A549 treated with AZD9567 at 1 μM for 4 hours (cell line): ENCODE measurements around the gene USP17L13. TPM values are rescaled to one million over a fixed set of nuclear protein-coding genes. Genes with fewer than 3 reads are reported as not detected.

Experiments used
- total RNA-seq: library from RNA; stranded (reverse); fragments of 200-300 nt; extraction: Qiagen RNA extraction; gene quantifications from 5 replicates; pipeline ENCODE4 v1.2.3, GENCODE V29; 2022; ENCODE audit not compliant: insufficient read depth

USP17L13 gene, protein sequence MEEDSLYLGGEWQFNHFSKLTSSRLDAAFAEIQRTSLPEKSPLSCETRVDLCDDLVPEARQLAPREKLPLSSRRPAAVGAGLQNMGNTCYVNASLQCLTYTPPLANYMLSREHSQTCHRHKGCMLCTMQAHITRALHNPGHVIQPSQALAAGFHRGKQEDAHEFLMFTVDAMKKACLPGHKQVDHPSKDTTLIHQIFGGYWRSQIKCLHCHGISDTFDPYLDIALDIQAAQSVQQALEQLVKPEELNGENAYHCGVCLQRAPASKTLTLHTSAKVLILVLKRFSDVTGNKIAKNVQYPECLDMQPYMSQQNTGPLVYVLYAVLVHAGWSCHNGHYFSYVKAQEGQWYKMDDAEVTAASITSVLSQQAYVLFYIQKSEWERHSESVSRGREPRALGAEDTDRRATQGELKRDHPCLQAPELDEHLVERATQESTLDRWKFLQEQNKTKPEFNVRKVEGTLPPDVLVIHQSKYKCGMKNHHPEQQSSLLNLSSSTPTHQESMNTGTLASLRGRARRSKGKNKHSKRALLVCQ
- not detected in 5 replicates for total RNA-seq

DNA sequence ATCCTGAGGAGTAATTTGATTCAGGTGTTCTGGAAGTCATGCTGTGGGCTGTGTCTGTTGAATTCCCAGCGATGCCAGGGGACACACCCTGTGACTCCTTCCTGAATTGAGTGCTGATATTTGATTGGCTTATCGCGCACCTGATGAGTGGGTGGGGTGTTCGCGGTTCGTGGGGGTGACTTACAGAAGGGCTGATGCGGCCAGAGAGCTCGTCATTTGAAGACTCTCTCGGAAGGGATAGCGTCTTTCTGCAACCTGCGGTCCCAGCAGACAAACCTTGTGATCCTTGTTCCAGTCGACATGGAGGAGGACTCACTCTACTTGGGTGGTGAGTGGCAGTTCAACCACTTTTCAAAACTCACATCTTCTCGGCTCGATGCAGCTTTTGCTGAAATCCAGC is at the start of gene USP17L13:
TSS of gene USP17L13 (plus strand) at position 301 of the 400 bp plus-strand sequence. CDS start at position 301, 0 bp downstream.

GRCh38 chr4:9210357-9210756 is 14.3 kb upstream of the USP17L13 start, which contains the start of gene USP17L10:
Gene USP17L10, plus strand, starts transcription at chr4:9210657. Its CDS starts 0 bp downstream, at chr4:9210657.

DNA sequence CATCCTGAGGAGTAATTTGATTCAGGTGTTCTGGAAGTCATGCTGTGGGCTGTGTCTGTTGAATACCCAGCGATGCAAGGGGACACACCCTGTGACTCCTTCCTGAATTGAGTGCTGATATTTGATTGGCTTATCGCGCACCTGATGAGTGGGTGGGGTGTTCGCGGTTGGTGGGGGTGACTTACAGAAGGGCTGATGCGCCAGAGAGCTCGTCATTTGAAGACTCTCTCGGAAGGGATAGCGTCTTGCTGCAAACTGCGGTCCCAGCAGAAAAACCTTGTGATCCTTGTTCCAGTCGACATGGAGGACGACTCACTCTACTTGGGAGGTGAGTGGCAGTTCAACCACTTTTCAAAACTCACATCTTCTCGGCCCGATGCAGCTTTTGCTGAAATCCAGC is 9.6 kb upstream of the USP17L13 start, which contains the start of gene USP17L11:
TSS of gene USP17L11 (plus strand) at position 301 of the 400 bp plus-strand sequence. CDS start at position 301, 0 bp downstream.

GRCh38 chr4:9219852-9220251 is 4.8 kb upstream of the USP17L13 start, which contains the start of gene USP17L12:
Gene USP17L12, plus strand, starts transcription at chr4:9220152. Its CDS starts 0 bp downstream, at chr4:9220152.

DNA sequence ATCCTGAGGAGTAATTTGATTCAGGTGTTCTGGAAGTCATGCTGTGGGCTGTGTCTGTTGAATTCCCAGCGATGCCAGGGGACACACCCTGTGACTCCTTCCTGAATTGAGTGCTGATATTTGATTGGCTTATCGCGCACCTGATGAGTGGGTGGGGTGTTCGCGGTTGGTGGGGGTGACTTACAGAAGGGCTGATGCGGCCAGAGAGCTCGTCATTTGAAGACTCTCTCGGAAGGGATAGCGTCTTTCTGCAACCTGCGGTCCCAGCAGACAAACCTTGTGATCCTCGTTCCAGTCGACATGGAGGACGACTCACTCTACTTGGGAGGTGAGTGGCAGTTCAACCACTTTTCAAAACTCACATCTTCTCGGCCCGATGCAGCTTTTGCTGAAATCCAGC is 9.4 kb downstream of the USP17L13 start, which contains the start of gene USP17L15:
TSS of gene USP17L15 (plus strand) at position 301 of the 400 bp plus-strand sequence. CDS start at position 301, 0 bp downstream.

GRCh38 chr4:9243579-9243978 is 18.9 kb downstream of the USP17L13 start, which contains the start of gene USP17L17:
Gene USP17L17, plus strand, starts transcription at chr4:9243879. Its CDS starts 0 bp downstream, at chr4:9243879.

DNA sequence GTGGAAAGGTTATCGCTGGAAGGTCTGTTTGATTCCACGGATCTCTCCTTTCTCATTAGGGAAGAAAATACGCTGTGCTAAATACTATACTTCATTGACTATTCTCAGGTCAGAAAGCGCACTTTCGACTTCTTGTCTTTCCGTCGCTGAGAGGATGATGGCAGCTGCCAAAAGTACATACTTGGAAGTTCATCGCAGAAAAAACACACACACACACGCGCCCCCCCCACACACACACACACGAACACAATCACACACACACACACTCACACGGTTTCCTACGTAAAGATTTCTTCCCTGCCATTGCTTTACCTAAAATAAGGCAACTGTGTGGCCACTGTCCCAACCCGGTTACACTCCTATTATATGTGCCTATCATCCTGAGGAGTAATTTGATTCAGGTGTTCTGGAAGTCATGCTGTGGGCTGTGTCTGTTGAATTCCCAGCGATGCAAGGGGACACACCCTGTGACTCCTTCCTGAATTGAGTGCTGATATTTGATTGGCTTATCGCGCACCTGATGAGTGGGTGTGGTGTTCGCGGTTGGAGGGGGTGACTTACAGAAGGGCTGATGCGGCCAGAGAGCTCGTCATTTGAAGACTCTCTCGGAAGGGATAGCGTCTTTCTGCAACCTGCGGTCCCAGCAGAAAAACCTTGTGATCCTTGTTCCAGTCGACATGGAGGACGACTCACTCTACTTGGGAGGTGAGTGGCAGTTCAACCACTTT is 23.4 kb downstream of the USP17L13 start, which contains the start of gene USP17L18:
TSS of gene USP17L18 (plus strand) at position 678 of the 728 bp plus-strand sequence. CDS start at position 678, 0 bp downstream.

GRCh38 chr4:9253078-9253477 is 28.4 kb downstream of the USP17L13 start, which contains the start of gene USP17L19:
Gene USP17L19, plus strand, starts transcription at chr4:9253378. Its CDS starts 0 bp downstream, at chr4:9253378.

GRCh38 chr4:9257824-9258223 is 33.1 kb downstream of the USP17L13 start, which contains the start of gene USP17L20:
Gene USP17L20, plus strand, starts transcription at chr4:9258124. Its CDS starts 0 bp downstream, at chr4:9258124.

DNA sequence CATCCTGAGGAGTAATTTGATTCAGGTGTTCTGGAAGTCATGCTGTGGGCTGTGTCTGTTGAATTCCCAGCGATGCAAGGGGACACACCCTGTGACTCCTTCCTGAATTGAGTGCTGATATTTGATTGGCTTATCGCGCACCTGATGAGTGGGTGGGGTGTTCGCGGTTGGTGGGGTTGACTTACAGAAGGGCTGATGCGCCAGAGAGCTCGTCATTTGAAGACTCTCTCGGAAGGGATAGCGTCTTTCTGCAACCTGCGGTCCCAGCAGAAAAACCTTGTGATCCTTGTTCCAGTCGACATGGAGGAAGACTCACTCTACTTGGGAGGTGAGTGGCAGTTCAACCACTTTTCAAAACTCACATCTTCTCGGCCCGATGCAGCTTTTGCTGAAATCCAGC is 37.9 kb downstream of the USP17L13 start, which contains the start of gene USP17L21:
TSS of gene USP17L21 (plus strand) at position 301 of the 400 bp plus-strand sequence. CDS start at position 301, 0 bp downstream.

GRCh38 chr4:9267319-9267718 is 42.6 kb downstream of the USP17L13 start, which contains the start of gene USP17L22:
Gene USP17L22, plus strand, starts transcription at chr4:9267619. Its CDS starts 0 bp downstream, at chr4:9267619.

Other genes starting within 250 kb of the USP17L13 start
- gene FAM90A26, start 54.5 kb upstream of the USP17L13 start, total RNA-seq: 0.02 TPM in 1 of 5 replicates, not detected in the others
- gene USP17L10, start 14.2 kb upstream of the USP17L13 start, total RNA-seq: not detected in 5 replicates
- gene USP17L11, start 9.5 kb upstream of the USP17L13 start, total RNA-seq: 0.06 TPM in 1 of 5 replicates, not detected in the others
- not detected in 5 replicates for gene USP17L12, start 4.7 kb upstream of the USP17L13 start, total RNA-seq
- not detected in 5 replicates for gene USP17L15, start 9.5 kb downstream of the USP17L13 start, total RNA-seq
- not detected in 5 replicates for gene USP17L17, start 19.0 kb downstream of the USP17L13 start, total RNA-seq
- gene USP17L18, start 23.7 kb downstream of the USP17L13 start, total RNA-seq: not detected in 5 replicates
- not detected in 5 replicates for gene USP17L19, start 28.5 kb downstream of the USP17L13 start, total RNA-seq
- not detected in 5 replicates for gene USP17L20, start 33.2 kb downstream of the USP17L13 start, total RNA-seq
- not detected in 5 replicates for gene USP17L21, start 38.0 kb downstream of the USP17L13 start, total RNA-seq
- not detected in 5 replicates for gene USP17L22, start 42.7 kb downstream of the USP17L13 start, total RNA-seq
- not detected in 5 replicates for gene USP17L24, start 100.3 kb downstream of the USP17L13 start, total RNA-seq
- not detected in 5 replicates for gene USP17L25, start 105.0 kb downstream of the USP17L13 start, total RNA-seq
- not detected in 5 replicates for gene USP17L26, start 109.8 kb downstream of the USP17L13 start, total RNA-seq
- gene USP17L5, start 114.5 kb downstream of the USP17L13 start, total RNA-seq: not detected in 5 replicates
- gene USP17L27, start 119.3 kb downstream of the USP17L13 start, total RNA-seq: not detected in 5 replicates
- gene USP17L28, start 124.0 kb downstream of the USP17L13 start, total RNA-seq: not detected in 5 replicates
- not detected in 5 replicates for gene USP17L29, start 128.7 kb downstream of the USP17L13 start, total RNA-seq
- gene USP17L30, start 138.2 kb downstream of the USP17L13 start, total RNA-seq: not detected in 5 replicates
- gene DEFB131A, start 219.5 kb downstream of the USP17L13 start, total RNA-seq: not detected in 5 replicates